K562 (cell line): ENCODE measurements around the gene ABHD3. TPM values are rescaled to one million over a fixed set of nuclear protein-coding genes. Genes with fewer than 3 reads are reported as not detected.

Source experiments
- ARNT ChIP-seq, 2 experiments: fragments of 450-650 bp; IDR thresholded peaks; 2 replicates each; pipeline ENCODE4 v1.6.1; 2016; ENCODE audit warnings: mild to moderate bottlenecking in 1 of 2
- CREB5 ChIP-seq: fragments of 250-450 bp; sonication (Bioruptor Pico); IDR thresholded peaks from 2 replicates; pipeline ENCODE4 v1.5.0; 2020; ENCODE audit warnings: mild to moderate bottlenecking
- E2F8 ChIP-seq: fragments of 450-650 bp; IDR thresholded peaks from 2 replicates; pipeline ENCODE4 v1.7.1; 2018; ENCODE audit warnings: mild to moderate bottlenecking, low read depth; ENCODE audit not compliant: partially characterized antibody
- KAT7 ChIP-seq: sonication (generic); formaldehyde crosslinking; IDR thresholded peaks from 2 replicates; pipeline ENCODE4 v1.8.0; 2022; ENCODE audit warnings: missing genetic modification reagents, mild to moderate bottlenecking, borderline replicate concordance
- MGA ChIP-seq: fragments of 450-650 bp; IDR thresholded peaks from 2 replicates; pipeline ENCODE4 v1.6.1; 2016; ENCODE audit warnings: mild to moderate bottlenecking, moderate library complexity
- NFE2 ChIP-seq: IDR thresholded peaks from 2 replicates; pipeline ENCODE4 v1.6.1; 2014; ENCODE audit warnings: antibody characterized with exemption, low read depth
- PATZ1 ChIP-seq: fragments of 250-450 bp; sonication (Bioruptor Pico); IDR thresholded peaks from 2 replicates; pipeline ENCODE4 v1.5.0; 2020; ENCODE audit warnings: mild to moderate bottlenecking, borderline replicate concordance
- ZNF347 ChIP-seq: fragments of 450-650 bp; formaldehyde crosslinking; IDR thresholded peaks from 2 replicates; pipeline ENCODE4 v1.4.0; 2020; ENCODE audit warnings: low read depth, mild to moderate bottlenecking, moderate library complexity
- polyA plus RNA-seq, 8 experiments: library from polyadenylated mRNA; depleted of rRNA in 4 of 8; stranded (reverse) in 5 of 8; unstranded in 3 of 8; fragments of >200 nt; fragmentation: Nextera tagmentation in 2 of 8; fragmentation: Illumina TruSeq in 1 of 8; extraction: Ambion mirVana in 2 of 8; extraction: Trizol in 1 of 8; gene quantifications; 2 replicates each; pipeline versions ENCODE4 v1.2.1 to v1.2.3, GENCODE V29; 2011 to 2014; ENCODE audit warnings: inconsistent platforms in 1 of 8, missing spikeins in 1 of 8
- total RNA-seq, 7 experiments: library from RNA; depleted of rRNA in 6 of 7; stranded (reverse); fragments of >200 nt in 6 of 7; fragmentation: Illumina TruSeq in 2 of 7; extraction: Trizol in 2 of 7; gene quantifications; 2 replicates each; pipeline versions ENCODE4 v1.2.1 to v1.2.3, GENCODE V29; 2011 to 2021; ENCODE audit warnings: low replicate concordance in 1 of 7

Gene ABHD3
- total and polyA plus RNA-seq, 9 of the 15 experiments (the other 6 are each of a cell fraction or from before 2014, with no cell fraction given) = 6.3 to 38.8 (median 19.4) TPM

- TF ChIP-seq E2F8 (no peak), KAT7 (CRISPR knock-in tag) (no peak), ARNT (IDR thresholded peaks at IDR 0.05) (no peak; a peak in 1 of 4 replicates), MGA (0 out of 2 replicates have a peak, but pooled peaks have one; percentile 23), ZNF347 (CRISPR knock-in tag) (no peak), CREB5 (no peak), PATZ1 (no peak), NFE2 (peak; percentile 78)
Observed at GRCh38 chr18:21735452-21736015, 31.0 kb upstream of the ABHD3 start (continued).
